GM12892 (cell line): ENCODE data around the gene MALL.

Source experiments
- DNase-seq: peaks from one replicate; pipeline ENCODE4 v3.0.0; 2011; ENCODE audit not compliant: insufficient read length
- FAIRE-seq: peaks from 2 replicates; lab custom pipeline; 2011; peaks lifted over from hg19 to GRCh38; lab: Jason Lieb, UNC
- POLR2A ChIP-seq: IDR thresholded peaks from 2 replicates; pipeline ENCODE4 v1.6.1; 2011; ENCODE audit warnings: low read depth, low read length, control low read depth
- POLR2AphosphoS5 ChIP-seq: IDR thresholded peaks from 2 replicates; pipeline ENCODE4 v1.6.1; 2011; ENCODE audit warnings: low read depth, low read length, control low read depth
- TAF1 ChIP-seq: IDR thresholded peaks from 2 replicates; pipeline ENCODE4 v1.6.1; 2011; ENCODE audit warnings: low read depth, mild to moderate bottlenecking, control low read depth, low read length, borderline replicate concordance

MALL gene

DNA sequence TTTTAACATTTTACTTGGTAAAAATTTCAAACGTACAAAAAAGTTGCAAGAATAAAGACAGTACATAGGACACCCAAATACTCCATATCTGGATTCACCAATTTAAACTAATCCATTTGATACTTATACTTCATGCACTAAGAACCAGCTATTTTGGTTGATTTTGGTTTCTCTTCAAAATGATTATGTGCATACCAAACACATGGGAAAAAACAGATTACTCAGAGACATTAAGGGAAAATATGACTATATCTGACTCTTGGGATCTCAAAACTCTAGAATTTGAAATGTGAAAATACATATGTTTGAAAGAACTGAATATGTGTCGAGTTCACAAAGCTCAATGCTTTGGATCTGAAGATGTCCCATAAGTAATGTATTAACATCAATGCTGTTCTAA is 15.5 kb upstream of the MALL start:
- DNase-seq, result no peak
- no peak for FAIRE-seq
- no peak for TF ChIP-seq POLR2A
- no peak for TF ChIP-seq POLR2AphosphoS5
- no peak for TF ChIP-seq TAF1

DNA sequence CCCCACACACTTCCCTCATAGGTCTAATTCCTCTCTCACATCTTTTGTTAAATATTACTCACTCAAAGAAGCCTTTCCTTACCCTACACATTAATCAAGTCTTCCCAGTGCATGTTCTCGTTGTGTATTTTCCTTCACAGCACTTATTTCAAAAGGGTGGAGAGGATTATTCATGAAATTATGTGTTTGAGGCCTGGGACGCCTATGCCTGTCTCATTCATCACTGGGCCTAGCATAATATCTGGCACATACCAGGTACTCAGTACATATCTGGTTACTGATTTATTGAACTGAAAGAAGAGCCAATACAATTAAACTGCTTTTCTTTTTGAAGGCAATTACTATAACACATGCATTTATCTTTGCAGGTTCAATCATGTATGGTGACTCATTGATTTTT is 15.1 kb upstream of the MALL start:
- DNase-seq, result no peak

DNA sequence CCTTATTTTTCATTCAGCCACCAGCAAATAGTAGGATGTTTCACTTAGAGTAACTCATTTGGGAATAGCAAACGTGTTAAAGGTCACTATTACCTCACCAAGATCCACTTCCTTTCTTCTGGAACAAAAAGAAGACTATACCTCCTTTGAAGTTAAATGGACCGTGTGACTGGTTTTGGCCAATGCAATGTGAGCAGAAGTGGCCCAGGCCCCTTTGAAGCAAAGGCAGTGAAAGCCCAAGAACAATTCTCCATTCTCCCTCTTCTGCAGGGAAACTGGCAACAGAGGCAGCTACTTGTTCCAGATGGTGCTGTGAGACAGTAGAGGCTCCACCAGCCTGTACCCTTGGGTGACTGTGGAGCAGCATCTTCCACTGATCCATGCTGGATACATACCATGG is 11.3 kb upstream of the MALL start:
- TF ChIP-seq POLR2AphosphoS5 (no peak), TAF1 (no peak), POLR2A (no peak)
- DNase-seq (no peak), FAIRE-seq (no peak)

More for the DNA sequence above, 15.1 kb upstream of the MALL start:
- TF ChIP-seq POLR2AphosphoS5 (no peak), TAF1 (no peak), POLR2A (no peak)
- FAIRE-seq, result no peak

DNA sequence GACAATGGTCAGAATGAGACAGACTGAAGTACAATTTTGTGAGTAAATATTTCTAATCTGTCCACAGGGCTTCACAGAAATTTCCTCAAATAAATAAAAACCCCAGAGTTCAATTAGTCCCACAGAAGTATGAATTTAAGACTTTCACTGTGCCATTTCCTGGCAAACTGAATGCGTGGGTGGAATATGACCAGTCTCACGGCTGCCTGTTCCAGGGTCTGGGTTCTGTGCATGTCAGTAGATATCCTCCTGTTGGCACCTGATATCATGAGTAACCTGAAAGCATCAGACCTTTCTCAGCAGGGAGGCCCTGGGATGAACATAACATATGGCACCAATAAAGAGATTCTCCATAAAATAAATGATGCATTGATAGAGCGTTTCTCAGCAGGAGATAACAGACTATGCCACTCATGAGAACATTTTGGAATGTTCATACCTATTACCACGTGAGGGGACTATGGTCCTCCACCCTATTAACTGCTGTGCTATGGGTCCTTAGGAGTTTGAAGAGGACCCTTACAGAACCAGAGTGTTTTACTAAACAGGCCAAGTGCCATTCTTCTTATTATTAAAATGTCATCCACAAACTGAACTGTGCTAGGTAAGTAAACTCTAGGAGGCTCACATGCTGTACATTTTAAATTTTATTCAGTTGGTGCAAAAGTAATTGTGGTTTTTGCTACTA is 10.6 kb upstream of the MALL start:
- TF ChIP-seq TAF1 (no peak), POLR2AphosphoS5 (no peak), POLR2A (no peak)
- no peak for DNase-seq
- no peak for FAIRE-seq

DNA sequence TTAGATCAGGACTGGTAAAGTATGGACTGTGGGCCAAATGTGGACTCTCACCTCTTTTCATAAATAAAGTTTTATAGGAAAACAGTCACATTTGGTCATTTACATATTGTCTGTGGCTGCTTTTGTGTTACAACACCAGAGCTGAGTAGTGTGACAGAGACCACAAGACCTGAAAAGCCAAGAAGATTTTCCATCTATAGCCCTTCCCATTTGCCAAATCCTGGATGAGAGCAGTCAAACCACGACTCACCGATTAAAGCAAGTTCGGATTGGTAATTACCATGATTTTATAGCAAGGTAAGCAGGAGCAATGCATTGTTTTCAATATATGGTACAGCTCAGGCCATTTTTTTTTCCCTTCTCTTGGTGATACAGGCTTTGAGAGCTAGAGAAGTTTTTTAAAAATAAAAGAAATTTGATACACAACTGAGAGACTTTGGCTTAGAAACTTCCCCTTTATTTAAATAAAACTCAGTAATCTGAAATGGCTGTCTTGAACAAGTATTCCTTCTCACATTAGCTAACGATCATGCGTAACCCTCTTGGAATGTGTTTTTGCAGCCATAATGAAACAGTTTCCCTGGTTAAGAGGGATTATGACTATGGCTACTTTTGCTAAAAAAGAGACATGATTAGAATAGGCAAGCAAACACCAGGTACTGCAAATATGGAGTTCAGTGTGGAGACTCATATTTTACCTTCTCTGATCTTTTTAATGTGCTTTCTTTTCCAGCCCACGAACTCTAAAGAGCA is 9.5 kb upstream of the MALL start:
- no peak for TF ChIP-seq TAF1
- no peak for TF ChIP-seq POLR2A
- TF ChIP-seq POLR2AphosphoS5, result no peak
- no peak for FAIRE-seq
- no peak for DNase-seq

DNA sequence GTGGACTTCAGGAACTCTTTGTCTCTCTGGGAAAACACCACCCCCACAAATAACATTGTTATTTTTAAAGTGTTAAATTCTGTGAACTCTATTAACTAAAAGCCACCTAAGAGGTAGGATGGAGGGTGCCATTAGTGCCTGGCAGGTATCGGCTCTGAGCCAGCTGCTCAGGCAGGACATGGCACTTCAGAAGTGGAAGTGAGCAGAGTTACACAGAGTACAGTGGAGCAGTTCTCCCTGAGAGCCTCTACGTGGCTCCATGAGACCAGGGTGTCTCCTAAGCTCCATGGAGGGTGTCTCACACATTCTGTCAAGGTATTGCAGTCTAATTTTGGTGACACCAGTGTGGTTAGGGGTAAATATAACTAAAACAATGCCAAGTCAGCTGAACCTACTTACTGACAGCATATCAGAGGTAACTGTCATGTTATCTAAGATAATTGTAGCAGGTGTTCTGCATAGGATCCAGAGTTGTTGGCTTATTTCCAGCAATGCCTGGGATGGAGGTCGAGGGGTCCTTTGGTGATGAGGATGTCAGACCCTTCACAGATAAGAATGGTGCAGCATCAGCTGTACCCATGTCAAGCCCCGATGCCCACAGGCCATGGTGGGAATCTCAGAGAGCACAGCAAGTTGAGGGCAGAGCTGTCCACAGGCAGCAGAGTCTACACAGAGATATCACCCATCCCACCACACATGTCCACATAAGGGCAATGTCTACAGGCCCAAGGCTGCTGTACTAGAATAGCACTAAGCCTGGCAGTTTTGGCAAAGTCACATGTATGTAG is 8.6 kb upstream of the MALL start:
- DNase-seq (no peak), FAIRE-seq (no peak)
- TF ChIP-seq POLR2A (no peak), POLR2AphosphoS5 (no peak), TAF1 (no peak)

DNA sequence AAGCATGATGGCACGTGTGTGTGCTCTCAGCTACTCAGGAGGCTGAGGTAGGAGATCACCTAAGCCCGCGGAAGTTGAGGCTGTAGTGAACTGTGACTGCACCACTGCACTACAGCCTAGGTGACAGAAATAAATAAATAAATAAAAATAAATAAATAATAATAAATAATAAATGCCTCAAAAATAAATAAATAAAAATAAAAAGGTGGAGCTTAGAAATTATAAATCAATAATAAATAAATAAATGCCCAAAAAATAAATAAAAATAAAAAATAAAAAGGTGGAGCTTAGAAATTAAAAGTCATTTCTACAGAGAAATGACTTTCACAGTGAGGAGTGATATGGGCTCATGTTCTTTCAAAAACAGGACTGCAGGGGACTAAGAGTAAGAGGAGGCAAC is 6.0 kb upstream of the MALL start:
- FAIRE-seq, result no peak
- TF ChIP-seq POLR2A, result no peak
- no peak for TF ChIP-seq POLR2AphosphoS5
- no peak for TF ChIP-seq TAF1
- DNase-seq, result no peak

DNA sequence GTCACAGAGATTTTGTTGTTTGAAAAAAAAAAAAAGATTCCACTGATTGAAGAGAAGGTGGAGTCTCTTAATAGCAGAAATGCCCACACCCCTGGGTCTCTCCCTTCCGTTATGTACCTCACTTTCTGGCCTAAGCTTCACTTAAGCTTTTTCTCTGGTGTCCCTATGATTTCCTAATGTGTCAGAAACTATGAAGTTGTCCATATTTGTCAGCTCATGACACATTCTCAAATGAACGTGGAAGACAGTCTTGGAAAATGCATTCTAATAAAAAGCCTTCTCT is 5.4 kb upstream of the MALL start:
- TF ChIP-seq POLR2A, result no peak
- no peak for TF ChIP-seq TAF1
- no peak for TF ChIP-seq POLR2AphosphoS5
- DNase-seq (no peak), FAIRE-seq (no peak)

DNA sequence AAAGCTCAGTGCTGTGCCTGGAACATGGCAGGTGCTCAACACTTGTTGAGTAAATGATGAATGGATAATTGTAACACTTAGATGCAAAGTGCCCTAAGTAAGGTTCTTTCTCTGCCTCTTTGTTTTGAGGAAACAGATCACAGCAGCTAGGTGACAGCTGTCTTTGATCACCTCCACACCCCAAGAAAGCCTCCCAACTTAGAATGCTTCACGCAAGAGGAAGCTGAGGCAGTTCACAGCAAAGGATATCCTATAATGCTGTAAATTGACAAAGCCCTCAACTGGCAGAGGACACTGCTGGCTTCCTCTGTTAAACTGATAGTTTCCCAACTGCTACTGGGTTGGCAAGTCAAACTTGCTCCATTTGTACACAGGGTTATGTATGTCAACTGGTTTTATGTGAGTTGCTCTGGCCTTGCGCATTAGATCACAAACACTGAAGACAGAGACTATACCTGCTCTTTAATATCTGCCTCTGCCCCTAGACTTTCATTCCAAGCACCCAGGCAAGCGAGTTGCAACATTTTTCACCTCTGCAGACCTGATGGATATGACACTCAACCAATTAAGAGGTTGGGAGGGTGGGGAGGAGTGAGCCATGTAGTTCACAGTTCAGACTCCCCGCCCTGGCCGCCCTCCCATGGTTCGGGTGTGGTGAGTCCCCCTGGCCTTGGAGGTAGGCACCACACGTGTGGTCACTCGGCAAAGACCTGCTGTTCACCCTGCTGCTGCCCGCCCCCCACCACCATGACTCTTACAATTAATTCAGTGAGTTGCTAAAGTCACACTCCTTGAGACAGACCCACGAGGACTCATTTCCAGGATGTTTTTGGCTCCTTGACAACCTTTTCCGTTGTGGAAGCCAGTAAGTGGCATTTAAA is 4.8 kb upstream of the MALL start:
- FAIRE-seq (no peak), DNase-seq (no peak)

DNA sequence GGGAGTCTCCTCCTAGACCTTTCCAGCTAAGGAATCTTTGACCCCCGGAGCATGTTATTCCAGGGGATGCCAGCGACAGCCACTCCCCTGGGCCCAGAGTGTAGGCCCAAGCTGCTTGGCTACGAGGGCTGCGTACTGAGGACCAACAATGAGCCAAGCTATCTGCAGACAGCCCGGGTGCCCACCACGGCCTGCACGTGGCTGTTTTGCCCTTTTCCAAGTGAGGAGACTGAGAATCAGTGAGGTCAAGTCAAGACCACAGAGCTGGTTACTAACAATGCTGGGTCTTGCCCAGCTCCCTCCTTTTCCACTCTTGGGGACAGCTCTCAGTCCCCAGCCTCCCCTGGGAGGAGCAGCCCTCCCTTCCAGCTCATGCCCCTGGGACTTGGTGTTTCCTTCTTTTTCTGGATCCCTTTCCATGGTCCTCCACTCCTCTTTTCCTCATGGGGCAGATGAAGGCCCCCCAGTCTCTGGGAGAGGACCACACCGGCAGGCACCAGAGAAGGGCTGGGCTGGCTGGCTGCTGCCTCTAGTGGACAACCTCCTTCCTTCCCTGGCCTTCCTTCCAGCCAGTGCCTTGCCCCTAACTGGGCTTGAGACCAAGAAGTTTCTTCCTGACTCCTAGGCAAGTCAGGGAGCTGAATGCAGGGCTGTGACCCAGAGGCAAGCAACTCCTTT is 550 bp upstream of the MALL start:
- TF ChIP-seq POLR2A (no peak), TAF1 (no peak), POLR2AphosphoS5 (no peak)
- DNase-seq (no peak), FAIRE-seq (no peak)

More for the DNA sequence above, 4.8 kb upstream of the MALL start:
- TF ChIP-seq TAF1, result no peak
- no peak for TF ChIP-seq POLR2A
- no peak for TF ChIP-seq POLR2AphosphoS5

- TF ChIP-seq POLR2AphosphoS5 (no peak), TAF1 (no peak), POLR2A (no peak)
- FAIRE-seq, result no peak
- no peak for DNase-seq
Observed at GRCh38 chr2:110114831-110115255, 779 bp downstream of the MALL start.
